ENCODE measurements around the gene SNAI1. TPM values are rescaled to one million over a fixed set of nuclear protein-coding genes. Genes with fewer than 3 reads are reported as not detected.
"Not testable (repeated sequence)": the region's sequence is repeated elsewhere in the genome, so short reads cannot be mapped to it uniquely, and the experiment has no call there.

SNAI1 gene
- total RNA-seq, 1 experiment from 2014 or later: 10.6 TPM

GRCh38 chr20:49987015-49987867 lies 4.5 kb downstream of the SNAI1 start:
- DNase-seq (ENCODE audit: low read depth): peak; percentile 66

- DNase-seq (ENCODE audit: low read depth): peak; percentile 74
Observed at GRCh38 chr20:49987868-49988690, 5.3 kb downstream of the SNAI1 start.

- peak; percentile 99 for DNase-seq (ENCODE audit: low read depth)
Observed at GRCh38 chr20:49989234-49990065, 6.7 kb downstream of the SNAI1 start.

GRCh38 chr20:49990271-49990720 lies 7.5 kb downstream of the SNAI1 start:
- peak; percentile 71 for DNase-seq (ENCODE audit: low read depth)

- DNase-seq (ENCODE audit: low read depth): no peak
Observed at GRCh38 chr20:49993301-49993751, 10.5 kb downstream of the SNAI1 start.

GRCh38 chr20:49995586-49995985 lies 12.8 kb downstream of the SNAI1 start:
- no peak for DNase-seq (ENCODE audit: low read depth)

GRCh38 chr20:49998478-49999188 lies 15.9 kb downstream of the SNAI1 start:
- not testable (repeated sequence) for DNase-seq (ENCODE audit: low read depth)

GRCh38 chr20:49999329-49999728 lies 16.5 kb downstream of the SNAI1 start:
- no peak for DNase-seq (ENCODE audit: low read depth)

- DNase-seq (ENCODE audit: low read depth): not testable (repeated sequence)
Observed at GRCh38 chr20:50000548-50001222, 17.9 kb downstream of the SNAI1 start.

- peak; percentile 55 for DNase-seq (ENCODE audit: low read depth)
Observed at GRCh38 chr20:50001784-50002311, 19.1 kb downstream of the SNAI1 start.

- peak; percentile 57 for DNase-seq (ENCODE audit: low read depth)
Observed at GRCh38 chr20:50003253-50003656, 20.5 kb downstream of the SNAI1 start.

GRCh38 chr20:50004229-50004628 lies 21.4 kb downstream of the SNAI1 start:
- no peak for DNase-seq (ENCODE audit: low read depth)

- no peak for DNase-seq (ENCODE audit: low read depth)
Observed at GRCh38 chr20:50005471-50005981, 22.7 kb downstream of the SNAI1 start.

GRCh38 chr20:50007369-50007768 lies 24.6 kb downstream of the SNAI1 start:
- no peak for DNase-seq (ENCODE audit: low read depth)

- no peak for DNase-seq (ENCODE audit: low read depth)
Observed at GRCh38 chr20:50008007-50008406, 25.2 kb downstream of the SNAI1 start.

- DNase-seq (ENCODE audit: low read depth): no peak
Observed at GRCh38 chr20:50009521-50010454, 27.0 kb downstream of the SNAI1 start.

GRCh38 chr20:50011597-50011996 lies 28.8 kb downstream of the SNAI1 start:
- DNase-seq (ENCODE audit: low read depth): not testable (repeated sequence)

Data from M059J (cell line).